Measurements from ENCODE around the gene NDFIP1.
A peak's percentile ranks its signal among the peaks of the same experiment; 100 is the strongest.
"Not testable (repeated sequence)": the region's sequence is repeated elsewhere in the genome, so short reads cannot be mapped to it uniquely, and the experiment has no call there.

Gene NDFIP1

GRCh38 chr5:142082182-142082781 lies 26.3 kb upstream of the NDFIP1 start:
- H3K9me3 Mint-ChIP-seq = no peaks in the 10 kb centered on the region
- no peaks in the 10 kb centered on the region for H3K27me3 Mint-ChIP-seq
- H3K4me3 Mint-ChIP-seq = peak overlapping the region; percentile 15
- peaks cover 34% of the 10 kb centered on the region for H3K4me1 Mint-ChIP-seq
- ATAC-seq (peak; percentile 98), DNase-seq (no peak)
- no peaks in the 10 kb centered on the region for H3K36me3 Mint-ChIP-seq (ENCODE audit: low read depth)
- peak overlapping the region; percentile 79 for H3K27ac Mint-ChIP-seq

GRCh38 chr5:142086229-142086628 lies 22.4 kb upstream of the NDFIP1 start:
- no peak for ATAC-seq
- H3K4me1 Mint-ChIP-seq = peaks cover 70% of the 10 kb centered on the region

GRCh38 chr5:142086679-142087078 lies 21.9 kb upstream of the NDFIP1 start:
- ATAC-seq (no peak), DNase-seq (no peak)
- Mint-ChIP-seq H3K9me3 (no peaks in the 10 kb centered on the region), H3K4me1 (peaks cover 74% of the 10 kb centered on the region), H3K4me3 (no peak overlapping the region), H3K36me3 (ENCODE audit: low read depth) (no peaks in the 10 kb centered on the region), H3K27me3 (no peaks in the 10 kb centered on the region), H3K27ac (no peak overlapping the region)

More at GRCh38 chr5:142086229-142086628, 22.4 kb upstream of the NDFIP1 start:
- H3K27me3 Mint-ChIP-seq = no peaks in the 10 kb centered on the region
- no peaks in the 10 kb centered on the region for H3K36me3 Mint-ChIP-seq (ENCODE audit: low read depth)
- no peak for DNase-seq
- no peak overlapping the region for H3K4me3 Mint-ChIP-seq
- H3K9me3 Mint-ChIP-seq = no peaks in the 10 kb centered on the region
- H3K27ac Mint-ChIP-seq = no peak overlapping the region

GRCh38 chr5:142087920-142088679 lies 20.5 kb upstream of the NDFIP1 start:
- H3K9me3 Mint-ChIP-seq = no peaks in the 10 kb centered on the region
- peak overlapping the region; percentile 89 for H3K27ac Mint-ChIP-seq
- no peak for DNase-seq
- peak; percentile 78 for ATAC-seq
- peak overlapping the region; percentile 44 for H3K4me3 Mint-ChIP-seq
- H3K4me1 Mint-ChIP-seq = peaks cover 73% of the 10 kb centered on the region
- no peaks in the 10 kb centered on the region for H3K36me3 Mint-ChIP-seq (ENCODE audit: low read depth)
- H3K27me3 Mint-ChIP-seq = no peaks in the 10 kb centered on the region

- H3K27me3 Mint-ChIP-seq; H3K36me3 Mint-ChIP-seq (ENCODE audit: low read depth); H3K9me3 Mint-ChIP-seq; DNase-seq: not testable (repeated sequence)
- Mint-ChIP-seq H3K27ac (peak overlapping the region; percentile 89), H3K4me1 (peaks cover 73% of the 10 kb centered on the region), H3K4me3 (peak overlapping the region; percentile 38)
- ATAC-seq = peak; percentile 18
These were observed 19.6 kb upstream of the NDFIP1 start for GRCh38 chr5:142088855-142089479.

- Mint-ChIP-seq H3K27me3 (no peaks in the 10 kb centered on the region), H3K9me3 (no peaks in the 10 kb centered on the region), H3K27ac (peak overlapping the region; percentile 25), H3K36me3 (ENCODE audit: low read depth) (no peaks in the 10 kb centered on the region), H3K4me1 (peaks cover 88% of the 10 kb centered on the region), H3K4me3 (no peak overlapping the region)
- ATAC-seq (no peak), DNase-seq (no peak)
These were observed 17.6 kb upstream of the NDFIP1 start for GRCh38 chr5:142091012-142091411.

- Mint-ChIP-seq H3K27me3 (no peaks in the 10 kb centered on the region), H3K4me3 (no peak overlapping the region), H3K27ac (no peak overlapping the region), H3K4me1 (peaks cover 95% of the 10 kb centered on the region), H3K9me3 (no peaks in the 10 kb centered on the region), H3K36me3 (ENCODE audit: low read depth) (no peaks in the 10 kb centered on the region)
- ATAC-seq (no peak), DNase-seq (no peak)
These were observed 16.7 kb upstream of the NDFIP1 start for GRCh38 chr5:142091922-142092321.

- DNase-seq (peak; percentile 80), ATAC-seq (peak; percentile 45)
- H3K9me3 Mint-ChIP-seq = no peaks in the 10 kb centered on the region
- peak overlapping the region; percentile 100 for H3K27ac Mint-ChIP-seq
- H3K4me3 Mint-ChIP-seq = peak overlapping the region; percentile 61
- H3K27me3 Mint-ChIP-seq = no peaks in the 10 kb centered on the region
- H3K36me3 Mint-ChIP-seq (ENCODE audit: low read depth) = no peaks in the 10 kb centered on the region
- peaks cover 93% of the 10 kb centered on the region for H3K4me1 Mint-ChIP-seq
These were observed 13.5 kb upstream of the NDFIP1 start for GRCh38 chr5:142095035-142095434.

GRCh38 chr5:142095651-142096330 lies 12.8 kb upstream of the NDFIP1 start:
- Mint-ChIP-seq H3K4me3 (peak overlapping the region; percentile 61), H3K27me3 (no peaks in the 10 kb centered on the region), H3K4me1 (peaks cover 92% of the 10 kb centered on the region), H3K36me3 (ENCODE audit: low read depth) (no peaks in the 10 kb centered on the region), H3K27ac (peak overlapping the region; percentile 100), H3K9me3 (peaks cover 3% of the 10 kb centered on the region)
- ATAC-seq (peak; percentile 94), DNase-seq (peak; percentile 81)

GRCh38 chr5:142096382-142096781 lies 12.2 kb upstream of the NDFIP1 start:
- Mint-ChIP-seq H3K9me3 (peaks cover 7% of the 10 kb centered on the region), H3K27ac (peak overlapping the region; percentile 100), H3K4me3 (no peak overlapping the region), H3K27me3 (no peaks in the 10 kb centered on the region), H3K4me1 (peaks cover 92% of the 10 kb centered on the region), H3K36me3 (ENCODE audit: low read depth) (peaks cover 2% of the 10 kb centered on the region)
- DNase-seq (no peak), ATAC-seq (no peak)

- no peaks in the 10 kb centered on the region for H3K27me3 Mint-ChIP-seq
- no peak overlapping the region for H3K4me3 Mint-ChIP-seq
- H3K9me3 Mint-ChIP-seq = peaks cover 8% of the 10 kb centered on the region
- H3K36me3 Mint-ChIP-seq (ENCODE audit: low read depth) = peaks cover 4% of the 10 kb centered on the region
- H3K4me1 Mint-ChIP-seq = peaks cover 85% of the 10 kb centered on the region
- ATAC-seq (peak; percentile 8), DNase-seq (peak; percentile 45)
- H3K27ac Mint-ChIP-seq = peak overlapping the region; percentile 85
These were observed 10.9 kb upstream of the NDFIP1 start for GRCh38 chr5:142097681-142098080.

- H3K4me1 Mint-ChIP-seq = peaks cover 86% of the 10 kb centered on the region
- no peak for ATAC-seq
- peaks cover 8% of the 10 kb centered on the region for H3K9me3 Mint-ChIP-seq
- no peak for DNase-seq
- no peak overlapping the region for H3K4me3 Mint-ChIP-seq
- H3K36me3 Mint-ChIP-seq (ENCODE audit: low read depth) = peaks cover 4% of the 10 kb centered on the region
- H3K27me3 Mint-ChIP-seq = no peaks in the 10 kb centered on the region
- peak overlapping the region; percentile 85 for H3K27ac Mint-ChIP-seq
These were observed 10.3 kb upstream of the NDFIP1 start for GRCh38 chr5:142098275-142098674.

GRCh38 chr5:142098931-142099330 lies 9.6 kb upstream of the NDFIP1 start:
- H3K4me3 Mint-ChIP-seq = no peak overlapping the region
- H3K4me1 Mint-ChIP-seq = peaks cover 84% of the 10 kb centered on the region
- DNase-seq (no peak), ATAC-seq (no peak)
- no peaks in the 10 kb centered on the region for H3K27me3 Mint-ChIP-seq
- H3K36me3 Mint-ChIP-seq (ENCODE audit: low read depth) = peaks cover 4% of the 10 kb centered on the region
- peaks cover 8% of the 10 kb centered on the region for H3K9me3 Mint-ChIP-seq
- no peak overlapping the region for H3K27ac Mint-ChIP-seq

- no peak for DNase-seq
- Mint-ChIP-seq H3K27me3 (no peaks in the 10 kb centered on the region), H3K4me1 (peaks cover 82% of the 10 kb centered on the region), H3K27ac (no peak overlapping the region), H3K36me3 (ENCODE audit: low read depth) (peaks cover 4% of the 10 kb centered on the region), H3K4me3 (no peak overlapping the region), H3K9me3 (peaks cover 8% of the 10 kb centered on the region)
- no peak for ATAC-seq
These were observed 8.3 kb upstream of the NDFIP1 start for GRCh38 chr5:142100307-142100706.
